ENCODE results near the gene CREB3L2. TPM values are rescaled to one million over a fixed set of nuclear protein-coding genes. Genes with fewer than 3 reads are reported as not detected.

The CREB3L2 gene
- total RNA-seq, 2 experiments from 2014 or later, result 21.0 to 24.4 TPM

- no peak for ATAC-seq
- intact Hi-C loops (cut with micrococcal nuclease), result no loop called here
- Mint-ChIP-seq H3K36me3 (ENCODE audit: low read depth) (peaks cover 11% of the 10 kb centered on the region), H3K9me3 (no peaks in the 10 kb centered on the region), H3K27ac (no peak overlapping the region), H3K27me3 (no peaks in the 10 kb centered on the region), H3K4me3 (no peak overlapping the region), H3K4me1 (ENCODE audit: low read depth) (peaks cover 8% of the 10 kb centered on the region)
- TF ChIP-seq, protein P1, sequence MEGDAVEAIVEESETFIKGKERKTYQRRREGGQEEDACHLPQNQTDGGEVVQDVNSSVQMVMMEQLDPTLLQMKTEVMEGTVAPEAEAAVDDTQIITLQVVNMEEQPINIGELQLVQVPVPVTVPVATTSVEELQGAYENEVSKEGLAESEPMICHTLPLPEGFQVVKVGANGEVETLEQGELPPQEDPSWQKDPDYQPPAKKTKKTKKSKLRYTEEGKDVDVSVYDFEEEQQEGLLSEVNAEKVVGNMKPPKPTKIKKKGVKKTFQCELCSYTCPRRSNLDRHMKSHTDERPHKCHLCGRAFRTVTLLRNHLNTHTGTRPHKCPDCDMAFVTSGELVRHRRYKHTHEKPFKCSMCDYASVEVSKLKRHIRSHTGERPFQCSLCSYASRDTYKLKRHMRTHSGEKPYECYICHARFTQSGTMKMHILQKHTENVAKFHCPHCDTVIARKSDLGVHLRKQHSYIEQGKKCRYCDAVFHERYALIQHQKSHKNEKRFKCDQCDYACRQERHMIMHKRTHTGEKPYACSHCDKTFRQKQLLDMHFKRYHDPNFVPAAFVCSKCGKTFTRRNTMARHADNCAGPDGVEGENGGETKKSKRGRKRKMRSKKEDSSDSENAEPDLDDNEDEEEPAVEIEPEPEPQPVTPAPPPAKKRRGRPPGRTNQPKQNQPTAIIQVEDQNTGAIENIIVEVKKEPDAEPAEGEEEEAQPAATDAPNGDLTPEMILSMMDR (IDR thresholded peaks at IDR 0.05), result no peak
- ChIA-PET CTCF (interaction anchor here (0.7 to 1.0 kb wide), 2 partner anchors 52 to 300 kb away, joined by 3 read pairs; no protein-coding TSS in a partner anchor), POLR2A (no interaction called here)
- no peak for DNase-seq
Measured at GRCh38 chr7:137956591-137956990, 45.3 kb downstream of the CREB3L2 start.

GRCh38 chr7:137956183-137956582 lies 45.7 kb downstream of the CREB3L2 start:
- CTCF ChIA-PET, result interaction anchor here (0.7 to 1.0 kb wide), 2 partner anchors 52 to 300 kb away, joined by 3 read pairs; no protein-coding TSS in a partner anchor
- Mint-ChIP-seq H3K4me1 (ENCODE audit: low read depth) (peaks cover 3% of the 10 kb centered on the region), H3K36me3 (ENCODE audit: low read depth) (peaks cover 11% of the 10 kb centered on the region), H3K4me3 (no peak overlapping the region), H3K9me3 (no peaks in the 10 kb centered on the region), H3K27me3 (no peaks in the 10 kb centered on the region), H3K27ac (no peak overlapping the region)
- ATAC-seq (no peak), DNase-seq (no peak)
- TF ChIP-seq, protein P1 (IDR thresholded peaks at IDR 0.05), result no peak
- POLR2A ChIA-PET, result no interaction called here
- intact Hi-C loops (cut with micrococcal nuclease), result no loop called here

DNA sequence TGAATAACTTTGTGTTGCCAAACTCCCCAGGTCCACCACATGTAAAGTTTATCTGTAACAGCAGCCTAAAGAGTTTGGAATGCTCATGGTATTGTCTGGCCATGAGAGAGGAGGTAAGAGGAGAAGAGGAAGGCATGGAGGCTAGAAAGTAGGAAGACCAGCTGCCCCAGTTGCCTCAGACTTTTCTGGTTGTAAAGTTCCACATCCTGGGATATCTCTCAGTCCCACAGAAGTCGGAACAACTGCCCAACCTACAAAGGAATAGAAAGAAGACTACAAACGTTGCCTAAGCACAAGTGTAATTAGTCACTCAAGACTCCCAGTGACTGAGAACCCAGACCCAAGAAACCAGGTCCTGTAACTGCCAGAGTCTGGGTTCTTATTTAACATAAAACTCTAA lies 47.3 kb downstream of the CREB3L2 start:
- peaks cover 9% of the 10 kb centered on the region for H3K4me1 Mint-ChIP-seq (ENCODE audit: low read depth)
- H3K27me3 Mint-ChIP-seq, result no peaks in the 10 kb centered on the region
- intact Hi-C loops (cut with micrococcal nuclease), result no loop called here
- no peaks in the 10 kb centered on the region for H3K9me3 Mint-ChIP-seq
- no peak for ATAC-seq
- TF ChIP-seq, protein P1 (IDR thresholded peaks at IDR 0.05), result no peak
- H3K36me3 Mint-ChIP-seq (ENCODE audit: low read depth), result peaks cover 11% of the 10 kb centered on the region
- H3K27ac Mint-ChIP-seq, result no peak overlapping the region
- CTCF ChIA-PET, result no interaction called here
- no peak overlapping the region for H3K4me3 Mint-ChIP-seq
- POLR2A ChIA-PET, result no interaction called here
- DNase-seq, result no peak

GRCh38 chr7:137953665-137954470 lies 48.0 kb downstream of the CREB3L2 start:
- Mint-ChIP-seq H3K27ac (no peak overlapping the region), H3K36me3 (ENCODE audit: low read depth) (peaks cover 10% of the 10 kb centered on the region), H3K4me1 (ENCODE audit: low read depth) (peaks cover 9% of the 10 kb centered on the region), H3K27me3 (no peaks in the 10 kb centered on the region), H3K4me3 (no peak overlapping the region), H3K9me3 (no peaks in the 10 kb centered on the region)
- no peak for DNase-seq
- intact Hi-C loops (cut with micrococcal nuclease), result no loop called here
- ChIA-PET CTCF (interaction anchor here (1.1 kb wide), 1 partner anchor 50 kb away, joined by 5 read pairs; no protein-coding TSS in a partner anchor), POLR2A (no interaction called here)
- TF ChIP-seq, protein P1 (IDR thresholded peaks at IDR 0.05), result no peak
- no peak for ATAC-seq

DNA sequence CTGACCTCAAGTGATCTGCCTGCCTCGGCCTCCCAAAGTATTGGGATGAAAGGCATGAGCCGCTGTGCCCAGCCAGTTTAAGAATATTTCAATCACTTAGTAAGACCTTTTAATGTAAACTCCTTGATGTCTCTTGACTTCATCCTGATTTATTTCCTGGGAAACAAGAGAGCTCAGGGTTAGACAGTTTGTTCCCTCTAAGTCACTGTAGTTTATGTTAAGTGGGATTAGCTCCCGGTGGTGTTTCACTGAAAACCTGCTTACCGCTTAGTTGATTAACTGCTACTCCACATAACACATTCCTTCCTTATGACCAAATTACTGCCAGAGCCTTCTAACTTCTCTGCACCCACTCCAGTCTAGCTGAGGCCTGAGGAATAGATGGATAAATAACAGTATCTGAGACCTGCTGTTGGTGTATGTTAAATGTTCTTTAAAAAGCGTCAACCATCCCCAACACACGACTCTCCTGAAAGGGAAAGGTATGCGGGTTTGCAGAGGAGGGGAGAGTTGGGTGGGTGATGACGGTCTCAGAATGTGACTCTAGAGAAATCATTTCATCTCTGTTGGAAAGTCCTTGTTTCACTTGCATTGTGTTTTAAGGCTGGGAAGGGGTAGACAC lies 48.7 kb downstream of the CREB3L2 start:
- CTCF ChIA-PET, result interaction anchor here (1.1 kb wide), 1 partner anchor 49 kb away, joined by 5 read pairs; no protein-coding TSS in a partner anchor
- POLR2A ChIA-PET, result interaction anchor here (0.6 kb wide), 1 partner anchor 18 kb away, joined by 3 read pairs; no protein-coding TSS in a partner anchor
- peaks cover 9% of the 10 kb centered on the region for H3K4me1 Mint-ChIP-seq (ENCODE audit: low read depth)
- no peak for ATAC-seq
- H3K36me3 Mint-ChIP-seq (ENCODE audit: low read depth), result peaks cover 4% of the 10 kb centered on the region
- H3K27me3 Mint-ChIP-seq, result no peaks in the 10 kb centered on the region
- H3K4me3 Mint-ChIP-seq, result no peak overlapping the region
- no peak overlapping the region for H3K27ac Mint-ChIP-seq
- DNase-seq, result no peak
- intact Hi-C loops (cut with micrococcal nuclease), result no loop called here
- H3K9me3 Mint-ChIP-seq, result no peaks in the 10 kb centered on the region
- TF ChIP-seq, protein P1 (IDR thresholded peaks at IDR 0.05), result no peak

All from activated CD8-positive, alpha-beta T cell treated with anti-CD3 and anti-CD28 coated beads for 36 hours (primary cell).